ENCODE results near the gene SMARCA1. TPM values are rescaled to one million over a fixed set of nuclear protein-coding genes. Genes with fewer than 3 reads are reported as not detected.

Gene SMARCA1
- total and polyA plus RNA-seq, 2 of the 13 experiments (the other 11 are each of a cell fraction or from before 2014, with no cell fraction given), result 97.7 to 145 TPM

DNA sequence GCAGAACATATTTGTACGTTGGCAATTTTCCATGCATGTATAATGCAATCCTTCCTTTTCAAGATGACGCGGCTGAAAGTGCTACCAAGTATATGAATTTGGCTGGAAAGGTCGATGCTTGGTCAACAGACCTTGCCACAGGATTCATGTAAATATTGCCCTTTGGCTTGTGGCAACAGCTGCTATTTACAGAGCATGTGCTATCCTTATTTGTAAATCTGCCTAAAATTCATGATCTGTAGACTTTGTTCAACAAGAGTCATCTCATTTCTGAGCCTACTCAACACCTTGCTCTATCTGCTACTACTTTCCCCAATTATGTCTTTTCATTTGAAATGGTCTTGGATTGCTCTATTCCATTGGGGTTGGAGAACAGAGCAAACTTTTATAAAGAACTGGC is 1.9 kb upstream of the SMARCA1 start (continued):
- TF ChIP-seq, protein P1, sequence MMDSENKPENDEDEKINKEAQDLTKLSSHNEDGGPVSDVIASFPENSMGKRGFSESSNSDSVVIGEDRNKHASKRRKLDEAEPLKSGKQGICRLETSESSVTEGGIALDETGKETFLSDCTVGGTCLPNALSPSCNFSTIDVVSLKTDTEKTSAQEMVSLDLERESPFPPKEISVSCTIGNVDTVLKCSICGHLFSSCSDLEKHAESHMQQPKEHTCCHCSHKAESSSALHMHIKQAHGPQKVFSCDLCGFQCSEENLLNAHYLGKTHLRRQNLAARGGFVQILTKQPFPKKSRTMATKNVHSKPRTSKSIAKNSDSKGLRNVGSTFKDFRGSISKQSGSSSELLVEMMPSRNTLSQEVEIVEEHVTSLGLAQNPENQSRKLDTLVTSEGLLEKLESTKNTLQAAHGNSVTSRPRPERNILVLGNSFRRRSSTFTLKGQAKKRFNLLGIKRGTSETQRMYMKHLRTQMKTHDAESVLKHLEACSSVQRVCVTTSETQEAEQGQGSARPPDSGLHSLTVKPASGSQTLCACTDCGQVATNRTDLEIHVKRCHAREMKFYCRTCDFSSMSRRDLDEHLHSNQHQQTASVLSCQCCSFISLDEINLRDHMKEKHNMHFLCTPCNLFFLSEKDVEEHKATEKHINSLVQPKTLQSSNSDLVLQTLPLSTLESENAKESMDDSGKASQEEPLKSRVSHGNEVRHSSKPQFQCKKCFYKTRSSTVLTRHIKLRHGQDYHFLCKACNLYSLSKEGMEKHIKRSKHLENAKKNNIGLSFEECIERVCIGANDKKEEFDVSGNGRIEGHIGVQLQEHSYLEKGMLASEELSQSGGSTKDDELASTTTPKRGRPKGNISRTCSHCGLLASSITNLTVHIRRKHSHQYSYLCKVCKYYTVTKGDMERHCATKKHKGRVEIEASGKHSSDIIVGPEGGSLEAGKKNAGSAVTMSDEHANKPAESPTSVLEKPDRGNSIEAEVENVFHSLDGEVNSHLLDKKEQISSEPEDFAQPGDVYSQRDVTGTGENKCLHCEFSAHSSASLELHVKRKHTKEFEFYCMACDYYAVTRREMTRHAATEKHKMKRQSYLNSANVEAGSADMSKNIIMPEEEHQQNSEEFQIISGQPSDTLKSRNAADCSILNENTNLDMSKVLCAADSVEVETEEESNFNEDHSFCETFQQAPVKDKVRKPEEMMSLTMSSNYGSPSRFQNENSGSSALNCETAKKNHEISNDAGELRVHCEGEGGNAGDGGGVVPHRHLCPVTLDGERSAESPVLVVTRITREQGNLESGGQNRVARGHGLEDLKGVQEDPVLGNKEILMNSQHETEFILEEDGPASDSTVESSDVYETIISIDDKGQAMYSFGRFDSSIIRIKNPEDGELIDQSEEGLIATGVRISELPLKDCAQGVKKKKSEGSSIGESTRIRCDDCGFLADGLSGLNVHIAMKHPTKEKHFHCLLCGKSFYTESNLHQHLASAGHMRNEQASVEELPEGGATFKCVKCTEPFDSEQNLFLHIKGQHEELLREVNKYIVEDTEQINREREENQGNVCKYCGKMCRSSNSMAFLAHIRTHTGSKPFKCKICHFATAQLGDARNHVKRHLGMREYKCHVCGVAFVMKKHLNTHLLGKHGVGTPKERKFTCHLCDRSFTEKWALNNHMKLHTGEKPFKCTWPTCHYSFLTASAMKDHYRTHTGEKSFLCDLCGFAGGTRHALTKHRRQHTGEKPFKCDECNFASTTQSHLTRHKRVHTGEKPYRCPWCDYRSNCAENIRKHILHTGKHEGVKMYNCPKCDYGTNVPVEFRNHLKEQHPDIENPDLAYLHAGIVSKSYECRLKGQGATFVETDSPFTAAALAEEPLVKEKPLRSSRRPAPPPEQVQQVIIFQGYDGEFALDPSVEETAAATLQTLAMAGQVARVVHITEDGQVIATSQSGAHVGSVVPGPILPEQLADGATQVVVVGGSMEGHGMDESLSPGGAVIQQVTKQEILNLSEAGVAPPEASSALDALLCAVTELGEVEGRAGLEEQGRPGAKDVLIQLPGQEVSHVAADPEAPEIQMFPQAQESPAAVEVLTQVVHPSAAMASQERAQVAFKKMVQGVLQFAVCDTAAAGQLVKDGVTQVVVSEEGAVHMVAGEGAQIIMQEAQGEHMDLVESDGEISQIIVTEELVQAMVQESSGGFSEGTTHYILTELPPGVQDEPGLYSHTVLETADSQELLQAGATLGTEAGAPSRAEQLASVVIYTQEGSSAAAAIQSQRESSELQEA (CRISPR knock-in tag; IDR thresholded peaks at IDR 0.05; ENCODE audit: not compliant biosample characterization), result no peak
- TF ChIP-seq EEA1 (CRISPR knock-in tag; IDR thresholded peaks at IDR 0.05; ENCODE audit: borderline replicate concordance), result no peak
- TF ChIP-seq ZNF557 (CRISPR knock-in tag; IDR thresholded peaks at IDR 0.05), result no peak
- no peak for TF ChIP-seq ZSCAN22 (CRISPR knock-in tag; IDR thresholded peaks at IDR 0.05)
- peak; percentile 89 for TF ChIP-seq HNF4A (CRISPR knock-in tag; IDR thresholded peaks at IDR 0.05)
- no peak for TF ChIP-seq MAFF (IDR thresholded peaks at IDR 0.05; ENCODE audit: low read depth, low read length)
- TF ChIP-seq, protein P2, sequence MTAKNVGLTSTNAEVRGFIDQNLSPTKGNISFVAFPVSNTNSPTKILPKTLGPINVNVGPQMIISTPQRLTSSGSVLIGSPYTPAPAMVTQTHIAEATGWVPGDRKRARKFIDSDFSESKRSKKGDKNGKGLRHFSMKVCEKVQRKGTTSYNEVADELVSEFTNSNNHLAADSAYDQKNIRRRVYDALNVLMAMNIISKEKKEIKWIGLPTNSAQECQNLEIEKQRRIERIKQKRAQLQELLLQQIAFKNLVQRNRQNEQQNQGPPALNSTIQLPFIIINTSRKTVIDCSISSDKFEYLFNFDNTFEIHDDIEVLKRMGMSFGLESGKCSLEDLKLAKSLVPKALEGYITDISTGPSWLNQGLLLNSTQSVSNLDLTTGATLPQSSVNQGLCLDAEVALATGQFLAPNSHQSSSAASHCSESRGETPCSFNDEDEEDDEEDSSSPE (CRISPR knock-in tag; IDR thresholded peaks at IDR 0.05), result no peak
- peak; percentile 99 for TF ChIP-seq FOXA1 (IDR thresholded peaks at IDR 0.05)
- peak; percentile 99 for TF ChIP-seq FOXA1 (CRISPR knock-in tag; IDR thresholded peaks at IDR 0.05)
- TF ChIP-seq, protein P3, sequence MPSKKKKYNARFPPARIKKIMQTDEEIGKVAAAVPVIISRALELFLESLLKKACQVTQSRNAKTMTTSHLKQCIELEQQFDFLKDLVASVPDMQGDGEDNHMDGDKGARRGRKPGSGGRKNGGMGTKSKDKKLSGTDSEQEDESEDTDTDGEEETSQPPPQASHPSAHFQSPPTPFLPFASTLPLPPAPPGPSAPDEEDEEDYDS (CRISPR knock-in tag; IDR thresholded peaks at IDR 0.05), result no peak
- TF ChIP-seq ARNT (IDR thresholded peaks at IDR 0.05), result no peak
- no peak for TF ChIP-seq ZNF674 (CRISPR knock-in tag; IDR thresholded peaks at IDR 0.05; ENCODE audit: low read depth)
- TF ChIP-seq CBX2 (IDR thresholded peaks at IDR 0.05; ENCODE audit: low read depth, low read length), result no peak
- TF ChIP-seq CBX2 (CRISPR knock-in tag; IDR thresholded peaks at IDR 0.05; ENCODE audit: low read depth), result no peak
- no peak for TF ChIP-seq KDM1A (CRISPR knock-in tag; IDR thresholded peaks at IDR 0.05)
- no peak for TF ChIP-seq FIP1L1 (IDR thresholded peaks at IDR 0.05; ENCODE audit: borderline replicate concordance, insufficient read depth, low read depth, low read length)
- peak; percentile 56; the same call in 1 of the 2 replicates for TF ChIP-seq THAP11 (CRISPR knock-in tag; IDR thresholded peaks at IDR 0.05)
- TF ChIP-seq, protein P4, sequence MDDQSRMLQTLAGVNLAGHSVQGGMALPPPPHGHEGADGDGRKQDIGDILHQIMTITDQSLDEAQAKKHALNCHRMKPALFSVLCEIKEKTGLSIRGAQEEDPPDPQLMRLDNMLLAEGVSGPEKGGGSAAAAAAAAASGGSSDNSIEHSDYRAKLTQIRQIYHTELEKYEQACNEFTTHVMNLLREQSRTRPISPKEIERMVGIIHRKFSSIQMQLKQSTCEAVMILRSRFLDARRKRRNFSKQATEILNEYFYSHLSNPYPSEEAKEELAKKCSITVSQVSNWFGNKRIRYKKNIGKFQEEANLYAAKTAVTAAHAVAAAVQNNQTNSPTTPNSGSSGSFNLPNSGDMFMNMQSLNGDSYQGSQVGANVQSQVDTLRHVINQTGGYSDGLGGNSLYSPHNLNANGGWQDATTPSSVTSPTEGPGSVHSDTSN (CRISPR knock-in tag; IDR thresholded peaks at IDR 0.05; ENCODE audit: borderline replicate concordance), result no peak
- TF ChIP-seq GTF2F1 (IDR thresholded peaks at IDR 0.05; ENCODE audit: low read length), result no peak
- TF ChIP-seq ZNF138 (CRISPR knock-in tag; IDR thresholded peaks at IDR 0.05; ENCODE audit: low read depth), result no peak
- TF ChIP-seq NFIC (IDR thresholded peaks at IDR 0.05; ENCODE audit: low read length), result peak; percentile 93
